GM21447 (cell line): ENCODE results near the gene FYTTD1.
A peak's percentile ranks its signal among the peaks of the same experiment; 100 is the strongest.

Experiments used
- ATAC-seq: cut with Tn5 transposase; IDR thresholded peaks from one replicate; pipeline ENCODE4 v1.9.1; 2021; ENCODE audit not compliant: unreplicated experiment

FYTTD1 gene

DNA sequence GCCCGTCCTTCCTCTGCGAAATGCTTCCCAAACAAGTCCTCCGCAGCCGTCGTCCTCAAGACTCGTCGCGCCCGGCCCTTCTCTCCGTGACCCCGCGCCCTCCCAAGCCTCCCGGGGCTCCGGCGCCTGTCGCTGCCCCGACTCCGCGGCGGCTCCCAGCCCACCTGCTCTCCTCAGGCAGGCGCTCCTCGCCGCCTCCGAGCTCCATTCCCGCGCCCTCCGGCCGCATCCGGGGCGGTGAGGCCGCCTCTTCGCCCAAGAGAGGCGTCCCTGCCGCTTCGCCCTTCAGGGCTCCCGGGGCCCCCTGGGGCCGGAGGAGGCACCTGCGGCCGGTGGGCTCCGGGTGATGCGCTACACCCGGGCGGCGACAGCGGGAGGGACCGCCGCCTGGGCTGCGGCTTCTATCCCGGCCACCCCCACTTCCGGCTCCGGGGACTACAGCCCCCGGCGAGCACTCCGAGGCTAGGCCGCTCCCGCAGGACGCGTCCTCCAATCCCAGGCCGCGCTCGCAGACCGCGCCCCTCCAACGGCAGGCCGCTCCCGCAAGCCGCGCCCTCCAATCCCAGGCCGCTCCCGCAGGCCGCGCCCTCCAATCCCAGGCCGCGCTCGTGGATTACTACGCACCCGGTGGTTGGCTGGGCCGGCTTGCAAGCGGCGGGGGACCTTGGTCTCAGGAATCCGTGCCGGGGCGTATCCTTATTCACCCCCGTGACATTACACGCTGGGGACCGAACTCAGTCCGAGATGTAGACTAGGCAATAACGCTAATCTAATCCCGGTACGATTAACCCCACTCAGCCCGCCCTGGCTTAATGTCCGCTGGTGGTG is 13.0 kb upstream of the FYTTD1 start, which contains the start of gene RUBCN:
RUBCN (minus strand) TSS at position 414 of the 828 bp plus-strand sequence; CDS start at position 229, 185 bp downstream.
- ATAC-seq, result peak; percentile 68

DNA sequence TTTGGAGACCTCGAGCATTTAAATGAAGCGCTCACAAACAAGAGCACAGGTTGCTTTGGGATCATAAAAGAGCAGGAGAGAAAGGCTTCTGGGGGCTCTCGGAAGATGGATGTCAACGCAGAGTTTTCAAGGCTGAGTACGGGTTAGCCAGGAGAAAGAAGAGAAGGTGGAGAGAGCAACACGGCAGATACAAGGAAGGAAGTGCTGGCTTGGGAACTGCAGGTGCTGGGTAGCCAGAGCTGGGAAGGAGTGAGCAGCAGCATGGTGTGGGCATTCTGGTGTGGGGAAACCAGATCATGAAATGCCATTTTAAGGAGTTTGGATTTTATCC is 12.4 kb upstream of the FYTTD1 start:
- ATAC-seq, result no peak

GRCh38 chr3:197737749-197738462 is 11.8 kb upstream of the FYTTD1 start:
- no peak for ATAC-seq

DNA sequence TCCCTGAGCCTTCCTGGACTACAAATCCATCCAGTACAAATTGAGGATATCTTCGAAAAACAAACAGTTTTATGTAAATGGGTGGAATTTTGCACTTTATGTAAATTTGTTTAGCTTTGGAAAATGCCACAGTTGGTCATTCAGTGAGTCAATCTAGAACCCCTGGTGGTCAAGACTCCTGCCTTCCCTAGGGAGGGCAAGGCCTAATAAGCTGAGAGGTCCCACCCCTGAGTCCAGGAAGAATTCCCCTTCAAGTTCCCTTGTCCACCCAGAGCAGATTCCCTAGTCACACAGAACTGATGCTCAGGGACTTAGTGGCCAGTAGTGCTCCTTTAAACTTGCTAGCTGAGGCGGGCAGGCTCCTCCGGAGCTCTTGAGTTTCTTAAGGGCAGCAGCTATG is 6.9 kb upstream of the FYTTD1 start:
- no peak for ATAC-seq

DNA sequence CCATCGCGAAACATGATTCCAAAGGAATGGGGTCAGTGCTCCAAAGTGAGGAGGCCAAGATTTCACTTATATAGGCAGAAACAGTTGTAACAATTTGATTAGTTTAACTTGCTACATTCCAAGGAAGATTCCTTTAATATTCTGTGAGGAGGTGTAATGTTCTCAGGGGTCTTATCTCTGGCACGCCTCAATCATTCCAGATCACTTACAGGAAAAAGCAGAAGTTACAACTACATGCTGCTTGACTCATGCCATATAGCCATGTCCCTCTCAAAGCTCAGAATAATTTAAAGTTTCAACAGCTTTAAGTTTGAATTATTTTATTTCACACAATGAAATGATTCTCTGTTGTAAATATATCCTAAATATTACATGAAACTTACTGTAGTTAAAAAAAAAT is 3.5 kb upstream of the FYTTD1 start:
- ATAC-seq, result no peak

GRCh38 chr3:197746801-197747237 is 2.9 kb upstream of the FYTTD1 start:
- ATAC-seq, result no peak

GRCh38 chr3:197748597-197749314 is 927 bp upstream of the FYTTD1 start:
- no peak for ATAC-seq

GRCh38 chr3:197749315-197749600 is 425 bp upstream of the FYTTD1 start:
- peak; percentile 29 for ATAC-seq

DNA sequence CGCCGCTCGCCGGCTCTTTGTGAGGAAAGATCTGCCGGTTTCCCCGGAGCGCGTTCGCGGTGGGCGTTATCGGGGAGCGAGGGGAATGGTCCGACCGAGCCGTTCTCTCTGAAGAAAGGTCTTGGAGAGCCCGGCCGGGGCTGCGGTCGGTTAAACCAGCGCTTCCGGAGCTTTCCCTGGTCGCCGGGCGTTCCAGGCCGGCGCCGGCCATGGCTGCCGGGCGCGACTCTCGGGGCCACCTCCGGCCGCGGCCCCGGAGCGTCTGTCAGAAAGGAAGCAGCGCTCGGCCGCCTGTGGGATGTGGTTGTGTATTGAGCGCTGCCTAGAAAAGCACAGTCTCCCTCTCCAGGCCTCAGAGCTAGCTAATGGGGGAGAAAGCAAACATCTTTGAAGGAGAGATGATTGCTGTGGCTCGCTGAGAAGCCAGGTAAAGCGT is 731 bp downstream of the FYTTD1 start:
- peak; percentile 54 for ATAC-seq

DNA sequence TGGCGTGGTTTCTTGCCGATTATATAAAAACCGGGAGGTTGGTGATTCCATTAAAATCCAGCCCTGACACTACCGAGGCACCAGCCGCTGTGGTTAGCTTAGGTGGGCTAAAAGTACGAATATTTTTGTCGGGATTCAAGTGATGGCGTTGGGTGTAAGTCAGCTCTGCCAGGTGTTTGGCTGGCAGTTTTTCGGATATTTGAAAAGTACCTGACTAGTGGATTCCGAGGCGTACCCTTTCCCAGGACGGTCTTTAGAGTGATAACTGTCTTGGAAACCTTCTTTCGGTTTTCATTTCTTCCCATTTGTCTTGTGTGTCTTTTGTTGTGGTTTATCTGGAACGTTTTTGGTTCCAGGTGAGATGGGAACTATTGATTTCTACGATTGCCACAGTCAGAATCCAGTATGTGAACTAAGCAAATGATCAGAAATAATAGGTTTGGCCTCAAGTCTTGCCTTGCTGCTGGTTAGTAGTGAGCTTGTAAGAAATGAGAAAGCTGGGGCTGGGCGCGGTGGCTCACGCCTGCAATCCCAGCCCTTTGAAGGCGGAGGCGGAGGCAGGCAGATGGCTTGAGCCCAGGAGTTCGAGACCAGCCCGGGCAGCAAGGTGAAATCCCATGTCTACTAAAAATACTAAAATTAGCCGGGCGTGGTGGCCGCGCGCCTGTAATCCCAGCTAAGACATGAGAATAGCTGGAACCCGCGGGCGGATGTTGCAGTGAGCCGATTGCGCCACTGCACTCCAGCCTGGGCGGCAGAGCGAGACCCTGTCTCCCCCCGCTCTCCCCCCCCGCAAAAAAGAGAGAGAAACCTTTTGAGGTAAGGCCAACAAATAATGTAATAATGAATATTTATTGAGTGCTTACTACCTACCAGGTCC is 1.4 kb downstream of the FYTTD1 start:
- ATAC-seq, result no peak

GRCh38 chr3:197752107-197752506 is 2.4 kb downstream of the FYTTD1 start:
- ATAC-seq, result no peak

GRCh38 chr3:197753263-197753662 is 3.6 kb downstream of the FYTTD1 start:
- no peak for ATAC-seq

DNA sequence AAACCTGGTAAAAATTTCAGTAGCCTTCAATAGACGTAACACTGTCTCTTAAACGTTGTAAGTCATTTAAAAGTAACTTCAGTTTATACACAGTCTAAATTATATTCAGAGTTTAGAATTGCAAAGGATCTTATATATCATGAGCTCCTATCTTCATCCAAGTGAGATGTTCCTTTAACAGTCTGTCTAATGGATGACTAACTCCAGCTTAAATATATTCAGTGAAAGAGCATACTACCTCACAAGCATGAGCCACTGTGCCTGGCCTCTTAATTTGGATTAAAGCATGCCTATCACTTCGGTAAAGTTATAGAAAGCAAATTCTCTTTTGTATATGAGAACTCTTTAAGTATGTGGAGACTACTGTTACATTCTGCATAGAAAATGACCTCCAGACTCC is 7.0 kb downstream of the FYTTD1 start:
- ATAC-seq, result no peak

DNA sequence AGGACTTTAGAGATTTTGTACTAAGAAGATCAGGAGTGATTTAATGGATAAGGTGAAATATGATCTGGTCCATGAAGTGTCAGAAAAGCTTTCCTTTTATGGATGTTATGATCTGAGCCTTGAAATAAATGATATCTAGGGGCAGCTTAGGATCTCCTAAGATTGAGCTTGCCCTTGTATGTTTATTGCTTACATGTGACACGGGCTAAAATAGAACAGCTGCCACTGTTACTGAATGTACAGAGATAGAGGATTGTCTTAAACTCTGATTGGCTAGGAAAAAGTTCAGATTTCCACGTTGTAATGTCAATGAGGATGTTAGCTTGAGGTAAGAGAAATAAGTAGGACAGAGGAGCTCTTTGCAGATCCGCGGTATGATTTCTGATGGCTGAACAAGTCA is 8.8 kb downstream of the FYTTD1 start:
- no peak for ATAC-seq

DNA sequence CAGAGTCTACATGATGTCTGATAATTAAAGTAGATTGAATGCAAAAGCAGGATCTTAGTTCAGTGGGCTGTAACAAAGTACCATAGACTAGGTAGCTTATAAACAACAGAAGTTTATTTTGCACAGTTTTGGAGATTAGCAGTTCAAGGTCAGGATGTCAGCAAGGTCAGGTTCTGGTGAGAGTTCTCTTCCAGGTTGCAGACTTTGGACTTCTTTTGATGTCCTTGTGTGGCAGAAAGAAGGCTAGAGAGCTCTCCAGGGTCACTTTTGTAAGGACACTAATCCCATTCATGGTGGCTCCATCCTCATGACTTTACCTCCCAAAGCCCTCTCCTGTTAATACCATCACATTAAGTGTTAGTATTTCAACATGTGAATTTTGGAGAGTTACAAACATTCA is 12.1 kb downstream of the FYTTD1 start:
- no peak for ATAC-seq

DNA sequence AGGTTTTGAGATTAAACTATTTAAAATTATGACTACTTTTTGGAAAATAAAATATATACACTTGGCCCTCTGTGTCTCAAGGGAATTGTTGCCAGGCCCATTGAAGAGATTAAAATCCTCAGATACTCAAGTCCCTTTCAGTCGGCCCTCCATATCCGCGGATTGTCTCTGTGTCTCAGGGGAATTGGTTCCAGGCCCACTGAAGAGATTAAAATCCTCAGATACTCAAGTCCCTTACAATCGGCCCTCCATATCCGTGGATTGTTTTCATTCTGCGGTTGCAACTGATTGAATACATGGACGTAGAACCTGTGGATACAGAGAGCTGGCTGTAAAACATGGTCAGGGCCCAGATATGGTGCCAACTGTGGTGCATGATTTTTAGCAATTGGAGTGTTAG is 25.6 kb downstream of the FYTTD1 start:
- ATAC-seq, result no peak

GRCh38 chr3:197782230-197782629 is 32.5 kb downstream of the FYTTD1 start:
- peak; percentile 69 for ATAC-seq

- no peak for ATAC-seq
Observed at GRCh38 chr3:197784019-197784585, 34.4 kb downstream of the FYTTD1 start.

- ATAC-seq, result no peak
Observed at GRCh38 chr3:197787412-197787811, 37.7 kb downstream of the FYTTD1 start.

DNA sequence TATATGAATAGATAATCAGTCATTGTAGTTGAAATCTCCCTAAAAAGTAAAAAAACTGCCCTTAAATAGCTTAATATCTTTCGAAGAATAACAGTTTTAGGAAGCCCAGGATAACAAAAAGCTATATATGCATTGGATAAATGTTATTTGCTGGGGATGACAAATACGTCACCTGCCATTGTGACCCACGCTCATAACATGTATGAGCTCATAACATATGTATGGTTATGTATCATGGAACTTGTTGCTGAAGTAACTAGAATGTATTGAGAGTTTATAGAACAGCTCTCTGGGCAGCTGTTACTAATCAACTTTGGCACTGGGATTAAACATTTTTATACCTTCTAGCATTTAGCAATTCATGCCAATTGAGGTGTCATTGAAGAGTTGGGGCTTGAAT is 39.6 kb downstream of the FYTTD1 start:
- ATAC-seq, result no peak

- no peak for ATAC-seq
Observed at GRCh38 chr3:197790033-197790432, 40.4 kb downstream of the FYTTD1 start.
